ENCODE results near the gene WFDC12.

The WFDC12 gene

GRCh38 chr20:45098103-45098773 is 26.0 kb downstream of the WFDC12 start:
- no peak for TF ChIP-seq ZNF70 (CRISPR knock-in tag; IDR thresholded peaks at IDR 0.05)
- TF ChIP-seq CSRNP3 (CRISPR knock-in tag; IDR thresholded peaks at IDR 0.05), result no peak
- no peak for TF ChIP-seq RARB (CRISPR knock-in tag; IDR thresholded peaks at IDR 0.05)
- no peak for TF ChIP-seq OSR1 (CRISPR knock-in tag; IDR thresholded peaks at IDR 0.05)
- ATAC-seq, result no peak

- no peak for ATAC-seq
- TF ChIP-seq ZFP3 (CRISPR knock-in tag; IDR thresholded peaks at IDR 0.05) (no peak), TCF4 (CRISPR knock-in tag; IDR thresholded peaks at IDR 0.05; ENCODE audit: borderline replicate concordance) (no peak), ZC3H10 (CRISPR knock-in tag; IDR thresholded peaks at IDR 0.05) (no peak), ZNF8 (CRISPR knock-in tag; IDR thresholded peaks at IDR 0.05) (no peak), ARNTL (CRISPR knock-in tag; IDR thresholded peaks at IDR 0.05; ENCODE audit: borderline replicate concordance, low read depth) (no peak)
Observed at GRCh38 chr20:45097485-45098102, 26.7 kb downstream of the WFDC12 start.

- TF ChIP-seq ZC3H10 (CRISPR knock-in tag; IDR thresholded peaks at IDR 0.05), result no peak
- TF ChIP-seq TOX (CRISPR knock-in tag; IDR thresholded peaks at IDR 0.05; ENCODE audit: borderline replicate concordance), result no peak
- no peak for TF ChIP-seq ESRRG (CRISPR knock-in tag; IDR thresholded peaks at IDR 0.05)
- no peak for TF ChIP-seq ZFP3 (CRISPR knock-in tag; IDR thresholded peaks at IDR 0.05)
- TF ChIP-seq SNAI2 (CRISPR knock-in tag; IDR thresholded peaks at IDR 0.05), result no peak
- TF ChIP-seq PATZ1 (CRISPR knock-in tag; IDR thresholded peaks at IDR 0.05; ENCODE audit: borderline replicate concordance), result no peak
- no peak for TF ChIP-seq ISL1 (CRISPR knock-in tag; IDR thresholded peaks at IDR 0.05)
- TF ChIP-seq GLIS3 (CRISPR knock-in tag; IDR thresholded peaks at IDR 0.05), result no peak
- TF ChIP-seq PPARA (CRISPR knock-in tag; IDR thresholded peaks at IDR 0.05; ENCODE audit: borderline replicate concordance), result no peak
- TF ChIP-seq ZNF70 (CRISPR knock-in tag; IDR thresholded peaks at IDR 0.05), result no peak
- ATAC-seq, result no peak; the same call in 2 of the 3 replicates
Observed at GRCh38 chr20:45096781-45097180, 27.5 kb downstream of the WFDC12 start.

- TF ChIP-seq BACH2 (CRISPR knock-in tag; IDR thresholded peaks at IDR 0.05; ENCODE audit: borderline replicate concordance) (no peak), ISL1 (CRISPR knock-in tag; IDR thresholded peaks at IDR 0.05) (no peak), CSRNP3 (CRISPR knock-in tag; IDR thresholded peaks at IDR 0.05) (no peak), ESRRG (CRISPR knock-in tag; IDR thresholded peaks at IDR 0.05) (no peak), PATZ1 (CRISPR knock-in tag; IDR thresholded peaks at IDR 0.05; ENCODE audit: borderline replicate concordance) (no peak), TSHZ2 (CRISPR knock-in tag; IDR thresholded peaks at IDR 0.05) (no peak), TOX (CRISPR knock-in tag; IDR thresholded peaks at IDR 0.05; ENCODE audit: borderline replicate concordance) (no peak), POU6F1 (CRISPR knock-in tag; IDR thresholded peaks at IDR 0.05; ENCODE audit: borderline replicate concordance, low read depth) (no peak), ZNF565 (CRISPR knock-in tag; conservative IDR thresholded peaks at IDR 0.05; ENCODE audit: low read depth) (no peak), CREB5 (CRISPR knock-in tag; IDR thresholded peaks at IDR 0.05; ENCODE audit: low read depth) (no peak), ZNF8 (CRISPR knock-in tag; IDR thresholded peaks at IDR 0.05) (no peak)
- ATAC-seq, result peak; percentile 86; the same call in 2 of the 3 replicates
Observed at GRCh38 chr20:45095805-45096238, 28.4 kb downstream of the WFDC12 start.

Measured in SK-N-SH treated with all-trans-retinoic acid at 6 μM for 48 hours (cell line).